ENCODE results near the gene MYO5A.
A peak's percentile ranks its signal among the peaks of the same experiment; 100 is the strongest.

- TF ChIP-seq CTCF (IDR thresholded peaks at IDR 0.05; ENCODE audit: insufficient read depth, low read length) (peak; percentile 32), POLR2AphosphoS5 (IDR thresholded peaks at IDR 0.05; ENCODE audit: low read depth) (no peak), REST (IDR thresholded peaks at IDR 0.05; ENCODE audit: insufficient replicate concordance, low read depth) (no peak), GABPA (IDR thresholded peaks at IDR 0.05; ENCODE audit: low read depth) (no peak), SPI1 (IDR thresholded peaks at IDR 0.05; ENCODE audit: borderline replicate concordance, low read depth) (no peak)
Observed at GRCh38 chr15:52466134-52466701, 62.5 kb downstream of the MYO5A start.
